Uterus (tissue), 4 donors: ENCODE measurements around the gene MAMDC2. TPM values are rescaled to one million over a fixed set of nuclear protein-coding genes. Genes with fewer than 3 reads are reported as not detected.

Experiments
- DNase-seq, 2 donors: peaks; one replicate each; pipeline ENCODE4 v3.0.0-alpha.2; 2019 to 2020
- H3K27ac ChIP-seq, 2 donors: fragments of 200-600 bp; sonication (generic); 1 replicate in 1 of 2; 2 replicates in 1 of 2; pipeline ENCODE4 v1.5.1; 2016 to 2018
- H3K27me3 ChIP-seq, 2 donors: fragments of 200-600 bp; sonication (generic); one replicate each; pipeline ENCODE4 v1.5.1; 2018 to 2019; ENCODE audit warnings: control low read depth in 1 of 2
- H3K36me3 ChIP-seq, 2 donors: fragments of 200-600 bp; sonication (generic); one replicate each; pipeline ENCODE4 v1.5.1; 2019; ENCODE audit warnings: control low read depth in 1 of 2
- H3K4me1 ChIP-seq, 2 donors: fragments of 200-600 bp; sonication (generic); one replicate each; pipeline ENCODE4 v1.5.1; 2018 to 2019; ENCODE audit warnings: control low read depth in 1 of 2
- H3K4me3 ChIP-seq, 2 donors: fragments of 200-600 bp; sonication (generic); 1 replicate in 1 of 2; 2 replicates in 1 of 2; pipeline ENCODE4 v1.5.1; 2018 to 2019; ENCODE audit warnings: mild to moderate bottlenecking in 1 of 2
- H3K9me3 ChIP-seq, 2 donors: fragments of 200-600 bp; sonication (generic); one replicate each; pipeline ENCODE4 v1.5.1; 2019; ENCODE audit warnings: control low read depth in 1 of 2
- POLR2A ChIP-seq, 2 donors: fragments of 450-650 bp; IDR thresholded peaks; one replicate each; pipeline ENCODE4 v1.6.1; 2016; ENCODE audit warnings: antibody characterized with exemption in 2 of 2, mild to moderate bottlenecking in 1 of 2, moderate library complexity in 1 of 2
- intact Hi-C: fragments of 100-400 bp; cut with DNase I; formaldehyde crosslinking; loops from one replicate; pipeline ENCODE4 v1.15.1; 2023; ENCODE audit warnings: low total_unique reads
- total RNA-seq, 4 donors: library from RNA; depleted of rRNA in 3 of 4; stranded (reverse); fragments of >200 nt in 3 of 4; gene quantifications; one replicate each; pipeline versions ENCODE4 v1.1.0 to v1.2.4, GENCODE V29; 2014 to 2023
- TF ChIP-seq, protein P1 (sequence below), 4 experiments: fragments of 200-600 bp in 2 of 4; fragments of 450-650 bp in 2 of 4; sonication (generic) in 2 of 4; IDR thresholded peaks; one replicate each; pipeline ENCODE4 v1.5.1; 2016 to 2019; ENCODE audit warnings: antibody characterized with exemption in 4 of 4, mild to moderate bottlenecking in 2 of 4, moderate library complexity in 1 of 4
- donor health status: DM: yes; HTN: yes; CAD: no.

MAMDC2 gene
- total RNA-seq, 4 donors from 2014 or later: 42.7 to 204 (median 138) TPM

DNA sequence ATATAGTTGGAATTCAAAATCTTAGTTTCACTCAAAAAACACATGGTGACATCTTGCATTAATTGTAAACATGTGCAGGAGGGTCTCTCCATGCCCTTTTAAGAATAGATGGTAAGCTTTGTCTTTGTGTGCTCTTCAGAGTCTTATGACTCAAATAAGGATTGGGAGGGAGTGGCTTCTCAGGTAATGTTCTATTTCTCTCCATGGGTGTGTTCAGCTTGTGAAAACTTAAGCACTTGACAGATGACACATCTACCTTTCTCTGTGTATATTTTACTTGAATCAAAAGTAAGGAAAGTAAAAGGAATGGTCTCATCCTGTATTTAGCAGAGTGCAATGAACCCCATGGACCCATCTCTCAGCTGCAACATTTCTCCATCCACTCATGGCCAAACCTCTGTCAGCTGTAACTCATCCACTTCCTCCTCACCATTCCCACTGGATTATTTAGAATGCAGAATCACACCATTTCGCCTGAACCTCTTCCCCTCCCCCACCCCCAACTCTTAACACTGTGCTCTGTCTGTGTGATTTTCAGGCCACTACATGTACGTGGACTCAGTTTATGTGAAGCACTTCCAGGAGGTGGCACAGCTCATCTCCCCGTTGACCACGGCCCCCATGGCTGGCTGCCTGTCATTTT lies 82.1 kb downstream of the MAMDC2 start:
- peak overlapping the region; percentile 51 to 58 for H3K27ac ChIP-seq
- H3K27me3 ChIP-seq: no peaks in the 10 kb centered on the region
- intact Hi-C loops: no loop called here
- H3K36me3 ChIP-seq: no peaks in the 10 kb centered on the region
- H3K4me1 ChIP-seq: no peaks in the 10 kb centered on the region
- DNase-seq: no peak
- no peak for TF ChIP-seq POLR2A (IDR thresholded peaks at IDR 0.05)
- TF ChIP-seq, protein P1, sequence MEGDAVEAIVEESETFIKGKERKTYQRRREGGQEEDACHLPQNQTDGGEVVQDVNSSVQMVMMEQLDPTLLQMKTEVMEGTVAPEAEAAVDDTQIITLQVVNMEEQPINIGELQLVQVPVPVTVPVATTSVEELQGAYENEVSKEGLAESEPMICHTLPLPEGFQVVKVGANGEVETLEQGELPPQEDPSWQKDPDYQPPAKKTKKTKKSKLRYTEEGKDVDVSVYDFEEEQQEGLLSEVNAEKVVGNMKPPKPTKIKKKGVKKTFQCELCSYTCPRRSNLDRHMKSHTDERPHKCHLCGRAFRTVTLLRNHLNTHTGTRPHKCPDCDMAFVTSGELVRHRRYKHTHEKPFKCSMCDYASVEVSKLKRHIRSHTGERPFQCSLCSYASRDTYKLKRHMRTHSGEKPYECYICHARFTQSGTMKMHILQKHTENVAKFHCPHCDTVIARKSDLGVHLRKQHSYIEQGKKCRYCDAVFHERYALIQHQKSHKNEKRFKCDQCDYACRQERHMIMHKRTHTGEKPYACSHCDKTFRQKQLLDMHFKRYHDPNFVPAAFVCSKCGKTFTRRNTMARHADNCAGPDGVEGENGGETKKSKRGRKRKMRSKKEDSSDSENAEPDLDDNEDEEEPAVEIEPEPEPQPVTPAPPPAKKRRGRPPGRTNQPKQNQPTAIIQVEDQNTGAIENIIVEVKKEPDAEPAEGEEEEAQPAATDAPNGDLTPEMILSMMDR (IDR thresholded peaks at IDR 0.05): no peak
- no peak overlapping the region for H3K4me3 ChIP-seq
- no peaks in the 10 kb centered on the region for H3K9me3 ChIP-seq

DNA sequence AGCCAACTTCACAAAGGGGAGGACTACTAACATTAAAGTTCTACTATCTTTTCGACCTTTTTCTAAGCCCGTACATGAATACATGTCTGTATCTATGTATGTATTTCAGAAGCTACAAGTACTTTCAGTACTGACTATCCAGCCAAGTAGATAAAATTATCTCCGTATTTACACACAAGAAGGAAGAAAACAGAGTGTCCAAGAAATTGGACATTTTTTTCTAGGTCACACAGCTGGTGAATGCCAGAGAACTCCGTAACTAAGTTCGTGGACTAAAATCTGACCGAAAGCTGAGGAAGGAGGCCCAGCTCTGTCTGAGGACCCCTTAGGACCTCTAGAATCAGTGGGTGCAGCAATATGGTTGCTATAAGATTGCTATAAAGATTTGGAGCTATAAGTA lies 83.4 kb downstream of the MAMDC2 start:
- Histone ChIP-seq H3K4me1 (no peaks in the 10 kb centered on the region), H3K27ac (peak overlapping the region; percentile 51 to 58)

DNA sequence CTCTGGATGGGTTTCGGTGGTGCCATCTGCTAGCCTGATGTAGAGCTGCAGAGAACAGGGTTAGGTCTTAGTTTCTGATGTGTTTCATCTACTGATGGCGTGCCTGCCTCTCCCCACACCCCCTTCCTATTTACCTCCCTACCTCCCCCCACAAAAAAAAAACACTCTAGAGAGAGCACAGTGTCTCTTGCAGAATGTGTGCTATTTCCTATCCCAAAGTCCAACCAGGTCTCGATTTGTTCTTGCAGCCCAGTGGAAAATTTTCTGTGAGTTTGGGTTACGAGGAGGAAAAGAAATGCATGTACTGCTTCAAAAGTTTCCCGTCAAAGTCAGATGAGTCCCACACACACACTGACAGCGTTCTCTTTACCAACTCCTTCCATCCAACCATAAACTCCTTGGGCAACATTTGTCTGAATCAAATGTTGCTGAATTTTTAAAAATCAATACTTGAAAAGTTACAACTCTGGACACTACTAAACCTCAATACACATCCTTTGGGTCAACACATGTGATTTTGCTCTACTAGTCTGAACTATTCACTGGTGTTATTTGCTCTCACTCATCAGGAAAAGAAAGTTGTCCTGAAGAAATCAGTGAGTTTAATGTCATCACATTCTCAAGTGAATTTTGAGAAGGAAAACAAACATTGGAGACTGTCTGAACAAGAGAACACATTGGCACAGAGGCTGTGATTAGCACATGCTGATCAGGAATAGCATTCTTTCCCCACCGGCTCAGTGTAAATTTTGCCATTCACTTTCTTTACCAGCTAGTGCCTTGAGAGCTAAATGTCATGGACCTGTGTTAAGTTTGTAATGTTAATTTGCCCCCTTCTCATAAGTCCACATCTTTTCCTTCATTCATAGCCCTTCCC lies 84.1 kb downstream of the MAMDC2 start:
- H3K27me3 ChIP-seq: no peaks in the 10 kb centered on the region
- H3K36me3 ChIP-seq: no peaks in the 10 kb centered on the region
- H3K9me3 ChIP-seq: no peaks in the 10 kb centered on the region
- H3K27ac ChIP-seq: peak overlapping the region; percentile 51 to 58
- TF ChIP-seq, protein P1 (IDR thresholded peaks at IDR 0.05): no peak
- no peak for TF ChIP-seq POLR2A (IDR thresholded peaks at IDR 0.05)
- intact Hi-C loops: no loop called here
- H3K4me3 ChIP-seq: no peak overlapping the region
- DNase-seq: no peak
- peaks cover 0 to under 1% of the 10 kb centered on the region in 2 donors for H3K4me1 ChIP-seq

More for the DNA sequence above, 83.4 kb downstream of the MAMDC2 start:
- TF ChIP-seq, protein P1 (IDR thresholded peaks at IDR 0.05): no peak
- no peak for TF ChIP-seq POLR2A (IDR thresholded peaks at IDR 0.05)
- Histone ChIP-seq H3K9me3 (no peaks in the 10 kb centered on the region), H3K36me3 (no peaks in the 10 kb centered on the region), H3K27me3 (no peaks in the 10 kb centered on the region), H3K4me3 (no peak overlapping the region)
- intact Hi-C loops: no loop called here
- no peak for DNase-seq

DNA sequence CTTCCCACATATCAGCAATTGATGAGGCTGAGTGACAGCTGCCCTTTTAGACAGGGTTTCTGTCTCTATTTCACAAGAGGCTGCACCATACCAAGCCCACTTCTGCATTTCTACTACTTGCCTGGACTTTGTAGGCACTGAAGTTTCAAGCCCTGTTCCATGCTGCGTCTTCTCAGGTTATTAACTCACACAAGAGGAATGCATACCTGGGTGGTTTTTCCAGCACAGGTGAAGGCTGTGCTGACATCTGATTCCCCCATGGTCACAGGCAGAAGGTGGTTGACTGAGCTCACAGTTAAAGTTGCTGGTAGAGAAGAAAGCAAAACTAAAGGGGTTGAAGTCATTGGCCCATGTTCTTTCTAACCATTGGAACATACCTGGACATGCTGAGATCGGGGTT lies 86.6 kb downstream of the MAMDC2 start:
- H3K4me1 ChIP-seq: peaks cover 0 to 6% of the 10 kb centered on the region in 2 donors
- intact Hi-C loops: no loop called here
- no peaks in the 10 kb centered on the region for H3K9me3 ChIP-seq
- no peak for DNase-seq
- TF ChIP-seq, protein P1 (IDR thresholded peaks at IDR 0.05): no peak
- no peak for TF ChIP-seq POLR2A (IDR thresholded peaks at IDR 0.05)
- no peak overlapping the region for H3K4me3 ChIP-seq
- no peaks in the 10 kb centered on the region for H3K27me3 ChIP-seq
- H3K36me3 ChIP-seq: no peaks in the 10 kb centered on the region
- no peak overlapping the region for H3K27ac ChIP-seq

DNA sequence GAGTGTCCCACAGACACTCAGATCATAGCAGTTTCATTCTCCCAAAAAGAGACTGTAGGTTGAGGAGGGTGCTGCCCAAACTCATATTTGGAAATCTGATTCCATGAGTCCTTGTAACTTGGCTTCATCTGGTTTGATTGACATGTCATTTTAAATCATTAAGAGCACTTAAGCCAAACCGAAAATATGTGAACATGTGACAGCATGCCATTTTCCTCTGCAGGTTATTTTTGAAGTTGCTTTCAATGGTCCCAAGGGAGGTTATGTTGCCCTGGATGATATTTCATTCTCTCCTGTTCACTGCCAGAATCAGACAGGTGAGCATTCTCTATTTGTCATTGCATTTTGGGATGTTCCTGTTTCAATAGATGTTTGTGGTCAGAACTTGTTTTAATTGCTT lies 87.6 kb downstream of the MAMDC2 start:
- DNase-seq: no peak
- Histone ChIP-seq H3K4me1 (peaks cover 0 to 6% of the 10 kb centered on the region in 2 donors), H3K4me3 (no peak overlapping the region), H3K36me3 (no peaks in the 10 kb centered on the region), H3K27ac (no peak overlapping the region), H3K9me3 (no peaks in the 10 kb centered on the region), H3K27me3 (no peaks in the 10 kb centered on the region)
- intact Hi-C loops: no loop called here
- TF ChIP-seq, protein P1 (IDR thresholded peaks at IDR 0.05): no peak
- TF ChIP-seq POLR2A (IDR thresholded peaks at IDR 0.05): no peak
